HEK293 (cell line): ENCODE results near the gene MPC2.

Source experiments
- CTCF ChIA-PET: fragments of 350-600 bp; formaldehyde crosslinking; extraction: SDS; loops from one replicate; lab custom pipeline; 2021; ENCODE audit warnings: antibody characterized with exemption; lab: Yijun Ruan, JAX
- POLR2A ChIA-PET: fragments of 300-600 bp; formaldehyde crosslinking; extraction: SDS; loops from one replicate; lab custom pipeline; 2020; ENCODE audit warnings: antibody characterized with exemption, inconsistent platforms; lab: Yijun Ruan, JAX
- H3K27ac ChIP-seq: fragments of 200-500 bp; sonication (Bioruptor generic); 2 replicates; pipeline ENCODE4 v1.5.1; 2014; ENCODE audit warnings: low read depth, low read length, control low read depth, inconsistent platforms; ENCODE audit errors: extremely low read depth
- H3K36me3 ChIP-seq, 2 experiments: fragments of 200-500 bp in 1 of 2; sonication (Bioruptor generic) in 1 of 2; 1 replicate in 1 of 2; 2 replicates in 1 of 2; pipeline ENCODE4 v1.5.1; 2014 to 2017; ENCODE audit warnings: inconsistent platforms in 2 of 2, low read length in 2 of 2; ENCODE audit not compliant: control insufficient read depth in 2 of 2, insufficient read depth in 1 of 2
- H3K4me1 ChIP-seq: fragments of 200-500 bp; sonication (Bioruptor generic); 2 replicates; pipeline ENCODE4 v1.5.1; 2014; ENCODE audit warnings: mild to moderate bottlenecking, low read length, inconsistent platforms; ENCODE audit not compliant: control insufficient read depth, insufficient read depth
- H3K4me3 ChIP-seq: 2 replicates; pipeline ENCODE4 v1.5.1; 2011; ENCODE audit warnings: low read depth, mild to moderate bottlenecking, control low read depth, low read length, moderate library complexity
- H3K9me3 ChIP-seq: fragments of 200-500 bp; sonication (Bioruptor generic); 2 replicates; pipeline ENCODE4 v1.5.1; 2014; ENCODE audit warnings: low read depth, low read length, inconsistent platforms; ENCODE audit not compliant: control insufficient read depth, insufficient read depth
- BCL6B ChIP-seq: fragments of 450-650 bp; formaldehyde crosslinking; IDR thresholded peaks from 2 replicates; pipeline ENCODE4 v1.5.1; 2017; ENCODE audit warnings: missing biosample characterization, missing genetic modification characterization
- ELK4 ChIP-seq: IDR thresholded peaks from 2 replicates; pipeline ENCODE4 v1.6.1; 2011; ENCODE audit warnings: mild to moderate bottlenecking, low read depth, low read length, borderline replicate concordance
- KLF16 ChIP-seq: fragments of 450-650 bp; formaldehyde crosslinking; IDR thresholded peaks from 2 replicates; pipeline ENCODE4 v1.5.1; 2017; ENCODE audit warnings: missing biosample characterization, missing genetic modification characterization
- MYNN ChIP-seq: fragments of 450-650 bp; formaldehyde crosslinking; IDR thresholded peaks from 2 replicates; pipeline ENCODE4 v1.5.1; 2016; ENCODE audit warnings: missing biosample characterization, missing genetic modification characterization, borderline replicate concordance
- TCF7L2 ChIP-seq: IDR thresholded peaks from 2 replicates; pipeline ENCODE4 v1.6.1; 2011; ENCODE audit warnings: low read depth, mild to moderate bottlenecking, inconsistent platforms, low read length, moderate library complexity, borderline replicate concordance
- ZBTB1 ChIP-seq: fragments of 450-650 bp; formaldehyde crosslinking; IDR thresholded peaks from 2 replicates; pipeline ENCODE4 v1.5.1; 2016; ENCODE audit warnings: missing biosample characterization, missing genetic modification characterization
- ZBTB17 ChIP-seq: fragments of 450-650 bp; formaldehyde crosslinking; IDR thresholded peaks from 2 replicates; pipeline ENCODE4 v1.5.1; 2016; ENCODE audit warnings: missing biosample characterization, missing genetic modification characterization
- ZBTB20 ChIP-seq: fragments of 450-650 bp; formaldehyde crosslinking; IDR thresholded peaks from 2 replicates; pipeline ENCODE4 v1.5.1; 2016; ENCODE audit warnings: missing biosample characterization, missing genetic modification characterization
- ZIC2 ChIP-seq: fragments of 450-650 bp; formaldehyde crosslinking; IDR thresholded peaks from 2 replicates; pipeline ENCODE4 v1.5.1; 2016; ENCODE audit warnings: missing biosample characterization, missing genetic modification characterization
- ZNF19 ChIP-seq: fragments of 450-650 bp; formaldehyde crosslinking; IDR thresholded peaks from 2 replicates; pipeline ENCODE4; 2016; ENCODE audit warnings: missing biosample characterization, missing genetic modification characterization, low read depth
- ZNF2 ChIP-seq: fragments of 450-650 bp; formaldehyde crosslinking; IDR thresholded peaks from 2 replicates; pipeline ENCODE4 v1.5.1; 2016; ENCODE audit warnings: missing biosample characterization, missing genetic modification characterization
- ZNF214 ChIP-seq: fragments of 450-650 bp; formaldehyde crosslinking; IDR thresholded peaks from 2 replicates; pipeline ENCODE4 v1.5.1; 2017; ENCODE audit warnings: missing biosample characterization, mild to moderate bottlenecking, missing genetic modification characterization, borderline replicate concordance
- ZNF302 ChIP-seq: fragments of 450-650 bp; formaldehyde crosslinking; IDR thresholded peaks from 2 replicates; pipeline ENCODE4 v1.5.1; 2016; ENCODE audit warnings: missing biosample characterization, missing genetic modification characterization, low read depth
- ZNF423 ChIP-seq: fragments of 450-650 bp; formaldehyde crosslinking; IDR thresholded peaks from 2 replicates; pipeline ENCODE4 v1.5.1; 2016; ENCODE audit warnings: missing biosample characterization, missing genetic modification characterization
- ZNF558 ChIP-seq: fragments of 450-650 bp; formaldehyde crosslinking; IDR thresholded peaks from 2 replicates; pipeline ENCODE4 v1.5.1; 2016; ENCODE audit warnings: missing biosample characterization, missing genetic modification characterization
- ZNF621 ChIP-seq: fragments of 450-650 bp; formaldehyde crosslinking; IDR thresholded peaks from 2 replicates; pipeline ENCODE4 v1.5.1; 2017; ENCODE audit warnings: missing biosample characterization, missing genetic modification characterization
- ZNF626 ChIP-seq: fragments of 450-650 bp; sonication (Bioruptor Pico); formaldehyde crosslinking; IDR thresholded peaks from 2 replicates; pipeline ENCODE4 v1.5.1; 2018; ENCODE audit warnings: missing biosample characterization, missing genetic modification characterization, inconsistent platforms
- ZNF629 ChIP-seq: fragments of 450-650 bp; formaldehyde crosslinking; IDR thresholded peaks from 2 replicates; pipeline ENCODE4 v1.5.1; 2017; ENCODE audit warnings: missing biosample characterization, missing genetic modification characterization
- ZNF704 ChIP-seq: fragments of 450-650 bp; formaldehyde crosslinking; IDR thresholded peaks from 2 replicates; pipeline ENCODE4 v1.5.1; 2016; ENCODE audit warnings: missing biosample characterization, missing genetic modification characterization
- ZNF76 ChIP-seq: fragments of 450-650 bp; formaldehyde crosslinking; IDR thresholded peaks from 2 replicates; pipeline ENCODE4; 2016; ENCODE audit warnings: low read depth, missing biosample characterization, missing genetic modification characterization, borderline replicate concordance
- ZNF843 ChIP-seq: fragments of 450-650 bp; formaldehyde crosslinking; IDR thresholded peaks from 2 replicates; pipeline ENCODE4 v1.5.1; 2016; ENCODE audit warnings: missing biosample characterization, missing genetic modification characterization
- TF ChIP-seq, protein P1 (sequence below): fragments of 450-650 bp; formaldehyde crosslinking; IDR thresholded peaks from 2 replicates; pipeline ENCODE4 v1.5.1; 2016; ENCODE audit warnings: missing biosample characterization, missing genetic modification characterization

The MPC2 gene

DNA sequence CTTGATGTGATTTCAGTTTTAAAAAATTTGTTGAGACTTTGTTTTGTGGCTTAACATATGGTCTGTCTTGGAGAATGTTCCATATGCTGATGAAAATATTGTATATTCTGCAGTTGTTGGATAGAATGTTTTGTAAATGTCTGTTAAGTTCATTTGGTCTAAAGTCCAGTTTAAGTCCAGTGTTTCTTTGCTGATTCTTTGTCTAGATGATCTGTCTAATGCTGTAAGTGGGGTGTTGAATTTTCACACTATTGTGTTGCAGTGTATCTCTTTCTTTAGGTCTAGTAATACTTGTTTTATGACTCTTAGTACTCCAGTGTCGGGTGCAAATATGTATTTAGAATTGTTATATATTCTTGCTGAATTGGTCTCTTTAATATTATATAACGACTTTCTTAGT, 10.9 kb upstream of the MPC2 start:
- H3K4me3 ChIP-seq: no peak overlapping the region
- peaks cover 0 to 9% of the 10 kb centered on the region in 2 experiments; a peak in 2 of 3 replicates for H3K36me3 ChIP-seq
- peaks cover 12% of the 10 kb centered on the region; the same call in 1 of the 2 replicates for H3K4me1 ChIP-seq
- H3K27ac ChIP-seq: no peak overlapping the region
- CTCF ChIA-PET: no interaction called here
- TF ChIP-seq ZNF302 (tag by site-specific recombination) (no peak), ZNF2 (tag by site-specific recombination) (no peak), ELK4 (no peak), ZNF704 (tag by site-specific recombination) (no peak), BCL6B (tag by site-specific recombination) (no peak)
- TF ChIP-seq, protein P1, sequence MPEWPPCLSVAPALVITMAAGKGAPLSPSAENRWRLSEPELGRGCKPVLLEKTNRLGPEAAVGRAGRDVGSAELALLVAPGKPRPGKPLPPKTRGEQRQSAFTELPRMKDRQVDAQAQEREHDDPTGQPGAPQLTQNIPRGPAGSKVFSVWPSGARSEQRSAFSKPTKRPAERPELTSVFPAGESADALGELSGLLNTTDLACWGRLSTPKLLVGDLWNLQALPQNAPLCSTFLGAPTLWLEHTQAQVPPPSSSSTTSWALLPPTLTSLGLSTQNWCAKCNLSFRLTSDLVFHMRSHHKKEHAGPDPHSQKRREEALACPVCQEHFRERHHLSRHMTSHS (tag by site-specific recombination): no peak
- POLR2A ChIA-PET: no interaction called here
- H3K9me3 ChIP-seq: no peaks in the 10 kb centered on the region

DNA sequence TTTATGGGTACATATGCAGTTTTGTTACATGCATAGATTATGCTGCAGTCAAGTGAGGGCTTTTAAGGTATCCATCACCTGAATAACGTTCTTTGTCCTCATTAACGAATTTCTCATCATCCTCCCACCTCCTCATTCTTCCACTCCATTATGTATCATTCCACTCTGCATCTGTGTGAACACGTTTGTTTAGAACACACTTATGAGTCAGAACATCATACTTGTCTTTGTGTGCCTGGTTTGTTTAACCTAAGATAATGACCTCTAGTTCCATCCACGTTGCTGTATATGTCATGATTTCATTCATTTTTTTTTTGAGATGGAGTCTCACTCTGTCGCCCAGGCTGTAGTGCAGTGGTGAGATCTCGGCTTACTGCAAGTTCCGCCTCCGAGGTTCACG, 6.7 kb upstream of the MPC2 start:
- H3K36me3 ChIP-seq: peaks cover 0 to 3% of the 10 kb centered on the region in 2 experiments; a peak in 1 of 3 replicates
- POLR2A ChIA-PET: no interaction called here
- CTCF ChIA-PET: no interaction called here
- TF ChIP-seq ZNF214 (tag by site-specific recombination): no peak
- no peak for TF ChIP-seq ZBTB20 (tag by site-specific recombination)
- TF ChIP-seq ZNF558 (tag by site-specific recombination): no peak
- TF ChIP-seq ZBTB1: no peak
- TF ChIP-seq ZBTB17 (tag by site-specific recombination): no peak
- TF ChIP-seq ZNF629 (tag by site-specific recombination): no peak
- TF ChIP-seq ZNF843 (tag by site-specific recombination): no peak
- TF ChIP-seq ZNF626 (tag by site-specific recombination): no peak
- no peak for TF ChIP-seq ZNF621 (tag by site-specific recombination)
- TF ChIP-seq MYNN (tag by site-specific recombination): no peak
- TF ChIP-seq ZNF76 (tag by site-specific recombination): no peak
- no peak for TF ChIP-seq TCF7L2
- TF ChIP-seq ZNF423 (tag by site-specific recombination): no peak
- no peak for TF ChIP-seq KLF16
- TF ChIP-seq ZNF19 (tag by site-specific recombination): no peak
- no peak for TF ChIP-seq ZIC2 (tag by site-specific recombination)
- H3K27ac ChIP-seq: no peak overlapping the region
- H3K9me3 ChIP-seq: no peaks in the 10 kb centered on the region
- no peak overlapping the region for H3K4me3 ChIP-seq
- H3K4me1 ChIP-seq: no peaks in the 10 kb centered on the region; the same call in 1 of the 2 replicates
